Measurements from ENCODE around the gene AGO1. TPM values are rescaled to one million over a fixed set of nuclear protein-coding genes. Genes with fewer than 3 reads are reported as not detected.

The AGO1 gene
- total and polyA plus RNA-seq, 2 of the 13 experiments (the other 11 are each of a cell fraction or from before 2014, with no cell fraction given): 9.2 to 18.6 TPM

- TF ChIP-seq ZBTB49 (CRISPR knock-in tag; IDR thresholded peaks at IDR 0.05; ENCODE audit: borderline replicate concordance): no peak
- TF ChIP-seq ZNF691 (CRISPR knock-in tag; IDR thresholded peaks at IDR 0.05; ENCODE audit: borderline replicate concordance, low read depth): peak; percentile 90; the same call in 1 of the 2 replicates
- no peak for TF ChIP-seq ZNF121 (CRISPR knock-in tag; IDR thresholded peaks at IDR 0.05)
- TF ChIP-seq ISX (CRISPR knock-in tag; conservative IDR thresholded peaks at IDR 0.05): no peak
- TF ChIP-seq BCL6 (CRISPR knock-in tag; IDR thresholded peaks at IDR 0.05): no peak
- no peak for TF ChIP-seq BRCA1 (CRISPR knock-in tag; IDR thresholded peaks at IDR 0.05)
- peak; percentile 40 for TF ChIP-seq GABPA (IDR thresholded peaks at IDR 0.05; ENCODE audit: low read depth, low read length)
- TF ChIP-seq GABPA (CRISPR knock-in tag; IDR thresholded peaks at IDR 0.05; ENCODE audit: low read depth): peak; percentile 60
- no peak for TF ChIP-seq FLYWCH1 (CRISPR knock-in tag; IDR thresholded peaks at IDR 0.05)
- 0 out of 2 replicates have a peak, but pooled peaks have one; percentile 56 for TF ChIP-seq PLSCR1 (CRISPR knock-in tag; IDR thresholded peaks at IDR 0.05; ENCODE audit: borderline replicate concordance)
- TF ChIP-seq CEBPB (IDR thresholded peaks at IDR 0.05; ENCODE audit: borderline replicate concordance, low read depth, low read length): no peak
- TF ChIP-seq ZNF256 (CRISPR knock-in tag; conservative IDR thresholded peaks at IDR 0.05): no peak
- TF ChIP-seq ZNF75D (CRISPR knock-in tag; IDR thresholded peaks at IDR 0.05; ENCODE audit: borderline replicate concordance): no peak
- no peak for TF ChIP-seq SAFB2 (CRISPR knock-in tag; IDR thresholded peaks at IDR 0.05; ENCODE audit: borderline replicate concordance, low read depth)
- peak; percentile 63 for TF ChIP-seq ISL2 (CRISPR knock-in tag; IDR thresholded peaks at IDR 0.05)
- peak; percentile 39; the same call in 1 of the 2 replicates for TF ChIP-seq ZNF232 (CRISPR knock-in tag; IDR thresholded peaks at IDR 0.05; ENCODE audit: borderline replicate concordance)
- no peak for TF ChIP-seq ZNF782 (CRISPR knock-in tag; IDR thresholded peaks at IDR 0.05; ENCODE audit: borderline replicate concordance)
- TF ChIP-seq HOMEZ (CRISPR knock-in tag; IDR thresholded peaks at IDR 0.05; ENCODE audit: low read depth): 0 out of 2 replicates have a peak, but pooled peaks have one; percentile 12
- peak; percentile 29; the same call in 1 of the 2 replicates for TF ChIP-seq ZNF34 (CRISPR knock-in tag; IDR thresholded peaks at IDR 0.05; ENCODE audit: borderline replicate concordance)
- TF ChIP-seq PHF21A (CRISPR knock-in tag; IDR thresholded peaks at IDR 0.05): peak; percentile 26; the same call in 1 of the 2 replicates
- no peak for TF ChIP-seq HCFC1 (IDR thresholded peaks at IDR 0.05; ENCODE audit: low read depth, low read length)
- peak; percentile 66; the same call in 1 of the 2 replicates for TF ChIP-seq ZNF704 (CRISPR knock-in tag; IDR thresholded peaks at IDR 0.05; ENCODE audit: borderline replicate concordance)
- TF ChIP-seq ZNF883 (CRISPR knock-in tag; IDR thresholded peaks at IDR 0.05; ENCODE audit: not compliant biosample characterization): peak; percentile 58
- peak; percentile 1; the same call in 1 of the 2 replicates for TF ChIP-seq ZNF614 (CRISPR knock-in tag; IDR thresholded peaks at IDR 0.05; ENCODE audit: borderline replicate concordance)
Measured at GRCh38 chr1:35882945-35883634, at the start of gene AGO1 (continued).
